Measurements from ENCODE around the gene NFIA.
"Not testable (repeated sequence)": the region's sequence is repeated elsewhere in the genome, so short reads cannot be mapped to it uniquely, and the experiment has no call there.

Gene NFIA

GRCh38 chr1:61109158-61109557 is 26.8 kb downstream of the NFIA start:
- no peak for DNase-seq

- no peak for DNase-seq
These were observed 27.5 kb downstream of the NFIA start for GRCh38 chr1:61109910-61110309.

DNA sequence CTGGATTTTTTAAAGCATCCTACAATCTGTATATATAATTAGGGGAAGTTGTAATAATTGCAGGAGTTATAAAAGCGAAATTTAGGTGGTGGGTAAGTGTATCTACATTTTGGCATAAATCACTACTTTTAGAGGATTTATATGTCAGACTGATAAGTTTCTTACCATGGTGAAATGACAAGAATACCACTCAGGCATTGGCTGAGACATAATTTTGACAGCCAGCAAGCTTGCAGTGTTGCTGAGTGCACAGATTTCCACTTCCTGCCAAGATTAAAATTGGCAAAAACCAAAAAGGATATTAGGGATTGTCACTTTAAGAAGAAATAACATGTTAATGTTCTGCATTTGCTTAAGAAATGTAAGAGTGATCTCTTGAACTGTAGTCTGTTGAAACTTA is 28.2 kb downstream of the NFIA start:
- no peak for DNase-seq

DNA sequence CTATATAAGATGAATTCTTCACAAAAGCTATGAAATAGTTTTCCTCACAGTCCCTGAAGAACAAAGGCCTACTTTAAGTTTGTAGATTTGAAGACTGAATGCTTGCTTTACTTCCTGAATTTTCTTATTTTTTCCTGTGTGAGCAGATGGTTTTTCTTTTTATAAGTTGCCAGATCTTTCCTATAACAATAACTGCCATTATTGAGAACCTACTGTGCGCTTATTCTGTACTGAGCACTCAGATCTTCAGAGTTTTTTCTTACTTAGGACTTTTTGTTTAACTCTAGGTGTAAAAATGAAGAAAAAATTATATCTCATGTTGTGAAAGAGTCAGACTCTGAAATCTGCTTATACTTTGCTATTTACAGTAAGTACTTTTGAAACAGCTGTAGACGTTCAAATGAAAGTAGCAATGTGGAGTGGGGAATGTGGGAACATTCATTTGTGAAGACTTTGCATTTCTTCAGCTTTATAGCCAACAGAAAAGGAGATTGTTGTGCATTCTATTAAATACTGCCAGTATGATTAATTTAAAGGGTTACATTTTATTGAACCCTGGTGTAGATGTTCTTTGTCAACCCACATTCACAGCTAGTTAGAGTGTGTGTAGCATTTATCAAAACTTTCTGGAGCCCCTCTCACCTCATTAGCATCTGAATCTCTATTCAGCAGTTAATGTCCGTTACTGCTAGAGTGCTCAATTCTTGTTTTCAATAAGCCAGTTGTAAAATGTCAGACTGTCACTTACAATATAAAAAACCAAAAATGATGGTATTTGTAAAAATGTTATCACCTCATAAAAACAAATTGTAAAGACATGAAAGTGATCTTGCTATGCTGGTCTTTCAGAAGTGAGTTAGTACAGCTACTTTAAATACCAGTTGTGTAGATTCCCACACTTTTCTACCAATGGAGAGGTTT is 29.0 kb downstream of the NFIA start:
- no peak for DNase-seq

- no peak for DNase-seq
These were observed 32.0 kb downstream of the NFIA start for GRCh38 chr1:61114178-61114870.

DNA sequence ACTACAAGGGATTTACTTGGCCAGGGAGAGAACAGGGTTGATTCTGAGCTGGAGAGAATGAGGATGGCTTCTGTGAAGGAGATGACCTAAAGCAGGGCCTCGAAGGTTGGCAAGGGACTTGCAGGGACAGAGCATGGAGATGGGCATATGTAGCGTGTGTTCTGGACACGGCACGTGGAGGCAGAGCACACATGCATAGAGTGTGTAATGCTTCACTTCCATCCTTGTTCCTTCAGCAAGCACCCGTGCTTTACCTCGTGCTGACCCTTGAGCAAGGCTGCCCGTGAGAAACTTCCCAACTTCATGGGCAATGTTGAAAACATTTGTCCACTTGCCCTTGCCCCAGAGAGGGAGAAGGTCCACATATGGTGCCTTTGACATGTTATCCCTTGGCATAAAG is 33.1 kb downstream of the NFIA start:
- no peak for DNase-seq

GRCh38 chr1:61116421-61116820 is 34.1 kb downstream of the NFIA start:
- DNase-seq = no peak

DNA sequence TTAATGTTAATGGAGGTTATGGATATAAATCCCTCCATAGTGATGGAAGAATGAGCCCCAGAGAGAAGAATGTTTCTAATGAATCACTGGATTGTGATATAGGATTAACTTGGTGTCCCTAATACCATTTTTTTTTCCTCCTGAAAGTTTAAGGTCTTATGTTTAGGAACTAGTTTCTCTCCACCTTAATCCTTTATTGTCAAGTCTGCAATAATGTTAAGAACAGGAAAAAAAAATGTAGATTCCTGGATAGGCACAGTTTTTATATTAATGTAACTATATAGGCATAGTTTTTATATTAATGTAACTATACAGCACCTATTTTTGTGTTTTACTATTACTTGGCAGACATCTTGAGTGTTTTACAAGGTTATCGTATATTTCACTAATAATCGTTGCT is 34.9 kb downstream of the NFIA start:
- no peak for DNase-seq

DNA sequence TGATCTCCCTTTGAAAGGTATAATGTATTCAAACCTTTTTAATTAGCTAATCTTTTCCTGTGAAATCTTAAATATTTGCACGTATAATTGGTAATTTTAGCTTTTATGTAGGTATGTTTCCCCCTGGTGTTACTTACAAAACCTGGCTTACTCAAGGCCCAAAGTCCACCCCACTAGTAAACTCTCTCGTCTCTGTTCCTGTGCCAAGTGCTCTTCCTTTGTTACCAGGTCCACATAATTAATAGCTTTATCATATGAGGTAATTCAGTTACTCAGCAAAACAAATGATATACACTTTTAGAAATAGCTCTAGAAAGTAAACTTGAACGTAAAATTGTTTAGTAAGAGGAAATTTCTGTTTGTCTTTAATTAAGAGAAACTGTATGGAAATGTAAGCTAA is 36.7 kb downstream of the NFIA start:
- no peak for DNase-seq

DNA sequence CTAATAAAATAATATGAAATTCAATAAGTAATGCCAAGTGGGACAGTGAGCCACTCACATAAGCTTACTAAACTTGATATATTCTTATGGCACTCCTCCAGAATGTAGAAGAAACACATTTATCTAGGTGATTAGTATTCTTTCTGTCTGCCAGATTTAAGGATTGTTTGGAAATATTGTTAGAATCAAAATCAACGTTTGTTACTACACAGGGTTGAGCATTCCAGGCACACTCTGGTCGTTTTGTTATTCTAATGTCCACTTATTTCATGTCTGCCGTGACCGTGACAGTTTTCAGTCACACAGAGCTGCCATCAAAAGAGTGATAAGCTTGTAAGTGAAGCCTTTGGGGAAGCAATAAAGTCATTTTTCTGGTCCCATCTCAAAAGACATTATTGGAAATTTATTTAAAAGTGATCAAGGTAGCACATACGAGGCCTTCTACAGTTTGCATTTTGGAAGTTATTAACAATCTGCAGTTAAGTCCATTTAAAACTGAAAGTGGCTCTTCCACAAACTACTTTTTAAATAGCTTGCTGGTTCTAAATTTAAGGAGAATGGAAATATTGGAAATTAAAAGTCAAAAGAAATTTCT is 38.0 kb downstream of the NFIA start:
- no peak for DNase-seq

DNA sequence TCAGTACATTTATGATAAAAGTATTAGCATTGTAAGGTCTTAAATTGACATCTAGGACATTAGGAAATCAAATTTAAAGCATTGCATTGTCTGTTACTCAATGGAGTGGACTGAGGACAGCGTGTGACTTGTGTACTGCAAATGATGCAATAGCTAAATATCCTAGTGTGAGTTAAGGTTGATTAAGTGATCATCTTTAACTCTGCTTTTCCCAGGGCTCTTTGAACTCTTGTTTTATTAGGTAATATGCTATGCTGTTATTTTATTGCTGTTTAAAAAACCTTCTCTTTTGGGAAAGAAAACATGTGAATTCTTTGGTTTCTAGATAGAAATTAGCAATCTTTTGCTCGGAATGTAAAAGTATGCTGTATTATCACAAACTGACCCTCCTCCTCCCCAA is 38.6 kb downstream of the NFIA start:
- no peak for DNase-seq

DNA sequence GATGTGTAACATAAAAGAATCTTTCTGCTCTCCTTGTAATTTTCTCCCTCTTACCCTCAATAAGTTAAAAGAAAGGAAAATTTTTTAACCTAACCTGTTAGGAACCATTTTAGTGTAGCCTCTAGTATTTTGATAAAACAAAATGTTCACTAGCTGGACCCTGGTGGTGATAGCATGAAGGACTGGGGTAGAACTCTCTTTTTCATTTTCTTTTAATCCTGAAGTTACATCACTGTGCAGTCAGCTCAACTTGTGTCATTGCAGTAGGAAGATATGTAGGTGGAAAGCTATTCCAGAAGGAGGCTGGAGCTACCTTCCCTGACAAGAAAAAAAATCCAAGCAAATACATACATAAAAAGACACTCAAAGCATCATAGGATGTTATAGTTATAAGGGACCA is 39.3 kb downstream of the NFIA start:
- DNase-seq = no peak

GRCh38 chr1:61122389-61122788 is 40.0 kb downstream of the NFIA start:
- DNase-seq = no peak

- DNase-seq = no peak
These were observed 41.0 kb downstream of the NFIA start for GRCh38 chr1:61123326-61123725.

GRCh38 chr1:61124078-61124477 is 41.7 kb downstream of the NFIA start:
- no peak for DNase-seq

DNA sequence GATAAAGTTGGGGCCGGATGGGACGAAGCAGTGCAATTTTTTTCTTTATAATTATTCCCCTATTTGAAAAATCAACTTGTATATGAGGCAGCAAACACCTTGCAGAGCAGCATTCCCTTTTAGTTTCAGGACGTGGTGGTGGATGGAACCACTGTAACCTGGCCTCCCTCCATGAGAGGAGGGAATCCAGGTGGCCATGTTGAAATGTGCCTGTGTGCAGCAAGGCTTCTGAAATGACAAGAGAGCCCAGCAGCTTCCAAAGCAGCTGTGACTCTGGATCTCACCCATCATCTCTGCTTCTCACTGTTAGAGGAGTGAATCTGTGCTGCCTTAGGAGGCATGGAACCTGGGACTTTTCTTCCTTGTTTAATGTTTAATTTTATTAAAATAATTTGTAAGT is 42.3 kb downstream of the NFIA start:
- DNase-seq = no peak

DNA sequence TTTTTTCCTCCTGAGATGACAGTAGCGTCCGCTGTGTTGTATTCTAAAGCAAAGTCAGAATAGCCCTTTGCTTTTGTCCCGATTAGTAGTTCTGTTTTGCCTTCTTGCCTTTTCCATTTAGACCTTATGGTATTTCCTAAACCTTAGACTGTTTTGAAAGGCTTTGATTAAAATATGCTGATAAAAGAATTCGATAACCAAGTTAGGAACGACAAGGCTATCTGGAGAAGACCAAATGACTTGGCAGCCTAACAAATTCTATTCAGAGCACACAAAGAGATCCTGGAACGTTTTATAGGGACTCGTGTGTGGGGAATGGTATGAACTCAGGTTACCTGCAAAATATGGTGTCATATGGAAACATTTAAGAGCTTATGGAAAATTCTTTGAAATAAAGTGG is 42.9 kb downstream of the NFIA start:
- no peak for DNase-seq

DNA sequence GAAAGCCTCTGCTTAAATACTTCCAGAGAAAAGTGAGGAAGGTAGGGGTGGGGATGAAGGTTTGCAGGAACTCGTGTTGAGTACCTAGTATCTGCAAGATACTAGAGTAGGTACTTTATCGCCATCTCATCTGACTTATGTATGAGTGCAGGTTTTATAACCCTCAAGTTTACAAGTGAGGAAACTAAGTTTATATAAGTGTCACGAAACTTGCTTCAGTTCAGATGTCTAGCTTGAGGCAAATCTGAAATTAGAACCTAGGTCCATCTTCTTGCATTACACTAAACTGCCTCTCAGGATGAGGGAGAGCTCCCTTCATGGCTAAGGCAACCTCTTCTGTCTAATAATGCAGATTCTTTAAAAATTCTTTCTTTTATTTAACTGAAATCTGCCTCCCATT is 43.5 kb downstream of the NFIA start:
- DNase-seq = no peak

GRCh38 chr1:61126843-61127242 is 44.5 kb downstream of the NFIA start:
- not testable (repeated sequence) for DNase-seq

DNA sequence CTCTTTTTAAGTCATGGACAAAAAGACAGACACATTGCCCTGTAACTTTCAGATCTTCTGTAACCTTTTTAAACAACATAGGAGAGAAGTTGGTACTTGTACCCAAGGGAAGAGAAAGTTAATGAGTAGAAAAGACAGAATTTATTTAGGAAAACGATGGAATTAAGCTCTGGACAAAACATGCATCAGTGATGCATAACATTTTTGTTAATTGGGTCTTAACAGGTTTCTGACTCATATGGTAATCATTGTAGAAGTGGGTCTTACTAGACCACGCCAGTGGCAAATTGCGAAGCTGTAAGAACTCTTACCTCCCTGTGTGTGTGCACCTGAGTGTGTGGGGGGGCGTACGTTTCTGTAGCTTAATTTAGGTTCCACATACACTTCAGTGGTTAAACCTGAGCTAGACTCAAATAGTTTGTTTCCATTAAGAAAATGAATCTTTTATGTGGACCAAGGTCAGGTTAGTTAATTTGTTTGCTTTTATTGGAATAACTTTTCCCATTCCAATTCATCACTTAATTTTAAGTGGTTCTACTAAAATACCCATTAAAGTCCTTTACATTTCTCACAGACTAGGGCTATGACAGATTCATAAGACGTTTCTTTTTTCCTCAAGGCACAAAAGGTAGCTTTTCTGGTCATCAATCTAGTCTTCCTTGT is 48.1 kb downstream of the NFIA start:
- no peak for DNase-seq

- DNase-seq = no peak
These were observed 48.9 kb downstream of the NFIA start for GRCh38 chr1:61131248-61131647.

GRCh38 chr1:61131716-61132115 is 49.4 kb downstream of the NFIA start:
- DNase-seq = no peak

DNA sequence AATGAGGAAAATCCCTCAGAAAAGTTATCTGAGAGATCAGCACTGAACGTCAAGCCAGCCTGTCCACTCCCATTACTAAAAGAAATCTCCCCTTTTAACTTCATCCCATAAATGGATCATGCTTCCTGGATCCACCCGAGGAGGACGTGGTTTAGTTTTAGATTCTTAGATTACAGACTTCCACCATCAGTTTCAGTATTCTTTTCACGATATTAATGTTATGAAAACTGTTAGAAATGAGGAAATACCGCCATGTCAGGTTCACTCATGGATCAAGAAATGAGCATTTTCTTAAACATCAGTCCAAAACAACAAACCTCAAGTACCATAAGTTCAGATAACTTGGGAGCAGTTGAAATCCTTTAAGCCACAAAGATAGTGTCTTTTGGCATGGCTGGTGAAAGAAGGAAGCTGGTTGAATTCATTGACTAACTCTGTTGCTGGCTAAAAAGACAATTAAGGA is 49.8 kb downstream of the NFIA start:
- DNase-seq = no peak
